PFSK-1 (cell line): ENCODE data around the gene GNGT1.

ENCODE experiments used
- FOXP2 ChIP-seq: optimal IDR thresholded peaks from 2 replicates; pipeline ENCODE3; 2011; ENCODE audit warnings: borderline replicate concordance, control low read depth, inconsistent platforms; ENCODE audit not compliant: insufficient read depth; ENCODE audit errors: extremely low read length, extremely low read depth
- POLR2AphosphoS5 ChIP-seq: IDR thresholded peaks from 2 replicates; pipeline ENCODE4 v1.6.1; 2012; ENCODE audit warnings: low read depth, mild to moderate bottlenecking, control low read depth, low read length, moderate library complexity
- SIN3A ChIP-seq: IDR thresholded peaks from 2 replicates; pipeline ENCODE4 v1.6.1; 2012; ENCODE audit warnings: mild to moderate bottlenecking, low read length, moderate library complexity, borderline replicate concordance; ENCODE audit not compliant: insufficient read depth
- TAF1 ChIP-seq: IDR thresholded peaks from 2 replicates; pipeline ENCODE4 v1.6.1; 2012; ENCODE audit warnings: low read length, control low read depth, borderline replicate concordance; ENCODE audit not compliant: insufficient read depth
- TF ChIP-seq, protein P1 (sequence below), 2 experiments: IDR thresholded peaks; 2 replicates each; pipeline versions ENCODE4 v1.6.1 to v1.8.0; 2011 to 2012; ENCODE audit warnings: low read depth in 2 of 2, low read length in 2 of 2, control low read depth in 1 of 2, inconsistent platforms in 1 of 2, mild to moderate bottlenecking in 1 of 2, moderate library complexity in 1 of 2; ENCODE audit not compliant: insufficient read depth in 1 of 2

DNA sequence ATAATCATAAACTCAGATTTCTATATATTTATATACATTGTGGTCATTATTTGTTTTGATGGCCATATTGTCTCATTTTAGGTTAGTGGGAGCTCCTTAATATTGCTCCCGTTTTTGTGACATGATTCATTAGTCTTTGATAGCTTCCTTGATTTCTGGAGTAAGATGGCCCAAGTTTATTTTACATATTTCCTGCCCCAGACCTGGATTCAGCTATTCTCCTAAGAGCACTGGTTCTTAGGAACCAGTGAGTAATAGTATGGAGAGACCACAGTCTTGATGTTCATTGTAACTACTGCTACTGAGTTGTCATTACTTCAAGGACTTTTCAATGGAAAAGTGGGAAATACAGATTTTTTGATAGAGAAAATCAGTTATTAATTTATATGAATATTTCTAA, 21.8 kb upstream of the GNGT1 start:
- TF ChIP-seq TAF1, result no peak
- no peak for TF ChIP-seq POLR2AphosphoS5
- TF ChIP-seq, protein P1, sequence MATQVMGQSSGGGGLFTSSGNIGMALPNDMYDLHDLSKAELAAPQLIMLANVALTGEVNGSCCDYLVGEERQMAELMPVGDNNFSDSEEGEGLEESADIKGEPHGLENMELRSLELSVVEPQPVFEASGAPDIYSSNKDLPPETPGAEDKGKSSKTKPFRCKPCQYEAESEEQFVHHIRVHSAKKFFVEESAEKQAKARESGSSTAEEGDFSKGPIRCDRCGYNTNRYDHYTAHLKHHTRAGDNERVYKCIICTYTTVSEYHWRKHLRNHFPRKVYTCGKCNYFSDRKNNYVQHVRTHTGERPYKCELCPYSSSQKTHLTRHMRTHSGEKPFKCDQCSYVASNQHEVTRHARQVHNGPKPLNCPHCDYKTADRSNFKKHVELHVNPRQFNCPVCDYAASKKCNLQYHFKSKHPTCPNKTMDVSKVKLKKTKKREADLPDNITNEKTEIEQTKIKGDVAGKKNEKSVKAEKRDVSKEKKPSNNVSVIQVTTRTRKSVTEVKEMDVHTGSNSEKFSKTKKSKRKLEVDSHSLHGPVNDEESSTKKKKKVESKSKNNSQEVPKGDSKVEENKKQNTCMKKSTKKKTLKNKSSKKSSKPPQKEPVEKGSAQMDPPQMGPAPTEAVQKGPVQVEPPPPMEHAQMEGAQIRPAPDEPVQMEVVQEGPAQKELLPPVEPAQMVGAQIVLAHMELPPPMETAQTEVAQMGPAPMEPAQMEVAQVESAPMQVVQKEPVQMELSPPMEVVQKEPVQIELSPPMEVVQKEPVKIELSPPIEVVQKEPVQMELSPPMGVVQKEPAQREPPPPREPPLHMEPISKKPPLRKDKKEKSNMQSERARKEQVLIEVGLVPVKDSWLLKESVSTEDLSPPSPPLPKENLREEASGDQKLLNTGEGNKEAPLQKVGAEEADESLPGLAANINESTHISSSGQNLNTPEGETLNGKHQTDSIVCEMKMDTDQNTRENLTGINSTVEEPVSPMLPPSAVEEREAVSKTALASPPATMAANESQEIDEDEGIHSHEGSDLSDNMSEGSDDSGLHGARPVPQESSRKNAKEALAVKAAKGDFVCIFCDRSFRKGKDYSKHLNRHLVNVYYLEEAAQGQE (IDR thresholded peaks at IDR 0.05; ENCODE audit: insufficient read depth in 1 of 2, low read depth in 2 of 2, low read length in 2 of 2), result no peak
- TF ChIP-seq SIN3A, result no peak
- TF ChIP-seq FOXP2, result no peak
